GM12801 (cell line): Measurements from ENCODE around the gene HES6.

ENCODE experiments used
- TF ChIP-seq, protein P1 (sequence below): IDR thresholded peaks from one replicate; pipeline ENCODE4 v1.5.1; 2011; ENCODE audit warnings: control low read depth; ENCODE audit not compliant: insufficient read length; ENCODE audit errors: extremely low read depth

Gene HES6, protein sequence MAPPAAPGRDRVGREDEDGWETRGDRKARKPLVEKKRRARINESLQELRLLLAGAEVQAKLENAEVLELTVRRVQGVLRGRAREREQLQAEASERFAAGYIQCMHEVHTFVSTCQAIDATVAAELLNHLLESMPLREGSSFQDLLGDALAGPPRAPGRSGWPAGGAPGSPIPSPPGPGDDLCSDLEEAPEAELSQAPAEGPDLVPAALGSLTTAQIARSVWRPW

DNA sequence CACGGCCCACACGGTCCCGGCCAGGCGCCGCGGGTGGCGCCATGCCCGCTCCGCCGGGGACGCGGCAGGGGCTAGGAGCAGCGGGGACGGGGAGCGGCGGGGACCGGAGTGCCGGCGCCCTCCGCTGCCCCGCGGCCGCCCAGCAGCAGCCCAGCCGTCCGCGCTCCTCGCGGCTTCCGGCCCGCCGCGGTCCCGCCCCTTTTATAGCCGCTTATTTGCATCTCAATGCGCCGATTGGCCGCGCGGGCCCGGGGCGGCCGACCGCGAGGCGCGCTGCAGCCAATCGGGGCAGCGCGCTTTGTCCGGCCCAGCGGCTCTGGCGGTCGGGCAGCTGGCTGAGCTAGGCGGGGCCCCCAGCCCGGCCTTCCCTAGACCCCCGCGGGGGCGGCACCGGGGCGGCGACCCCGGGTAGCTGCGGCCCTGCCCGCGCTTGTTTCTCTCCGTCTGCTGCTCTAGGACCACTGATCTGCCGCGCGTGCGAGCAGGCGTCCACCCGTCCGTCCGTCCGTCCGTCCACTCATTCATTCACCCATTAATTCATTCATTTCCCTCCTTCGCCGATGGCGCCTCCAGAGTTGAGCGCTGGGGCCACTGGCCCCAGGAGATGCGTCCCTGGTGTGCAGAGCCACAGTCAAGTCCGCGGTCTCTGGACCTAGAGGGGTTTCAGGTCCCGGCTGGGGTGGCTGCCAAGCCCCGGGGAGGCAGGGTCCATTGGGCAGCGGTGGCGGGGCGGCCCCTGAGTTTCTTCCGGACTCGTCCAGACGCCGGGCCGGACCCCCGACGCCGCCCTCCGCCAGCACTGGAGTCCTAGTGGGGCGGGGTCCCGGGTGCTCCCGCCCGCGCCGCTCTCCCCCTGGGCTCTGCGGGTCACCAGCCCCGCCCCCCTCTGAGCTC is at the start of gene HES6:
Gene HES6, minus strand, starts transcription at position 176 of the 894 bp plus-strand sequence. Its CDS starts 133 bp downstream, at position 43.
- TF ChIP-seq, protein P1, sequence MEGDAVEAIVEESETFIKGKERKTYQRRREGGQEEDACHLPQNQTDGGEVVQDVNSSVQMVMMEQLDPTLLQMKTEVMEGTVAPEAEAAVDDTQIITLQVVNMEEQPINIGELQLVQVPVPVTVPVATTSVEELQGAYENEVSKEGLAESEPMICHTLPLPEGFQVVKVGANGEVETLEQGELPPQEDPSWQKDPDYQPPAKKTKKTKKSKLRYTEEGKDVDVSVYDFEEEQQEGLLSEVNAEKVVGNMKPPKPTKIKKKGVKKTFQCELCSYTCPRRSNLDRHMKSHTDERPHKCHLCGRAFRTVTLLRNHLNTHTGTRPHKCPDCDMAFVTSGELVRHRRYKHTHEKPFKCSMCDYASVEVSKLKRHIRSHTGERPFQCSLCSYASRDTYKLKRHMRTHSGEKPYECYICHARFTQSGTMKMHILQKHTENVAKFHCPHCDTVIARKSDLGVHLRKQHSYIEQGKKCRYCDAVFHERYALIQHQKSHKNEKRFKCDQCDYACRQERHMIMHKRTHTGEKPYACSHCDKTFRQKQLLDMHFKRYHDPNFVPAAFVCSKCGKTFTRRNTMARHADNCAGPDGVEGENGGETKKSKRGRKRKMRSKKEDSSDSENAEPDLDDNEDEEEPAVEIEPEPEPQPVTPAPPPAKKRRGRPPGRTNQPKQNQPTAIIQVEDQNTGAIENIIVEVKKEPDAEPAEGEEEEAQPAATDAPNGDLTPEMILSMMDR: no peak

DNA sequence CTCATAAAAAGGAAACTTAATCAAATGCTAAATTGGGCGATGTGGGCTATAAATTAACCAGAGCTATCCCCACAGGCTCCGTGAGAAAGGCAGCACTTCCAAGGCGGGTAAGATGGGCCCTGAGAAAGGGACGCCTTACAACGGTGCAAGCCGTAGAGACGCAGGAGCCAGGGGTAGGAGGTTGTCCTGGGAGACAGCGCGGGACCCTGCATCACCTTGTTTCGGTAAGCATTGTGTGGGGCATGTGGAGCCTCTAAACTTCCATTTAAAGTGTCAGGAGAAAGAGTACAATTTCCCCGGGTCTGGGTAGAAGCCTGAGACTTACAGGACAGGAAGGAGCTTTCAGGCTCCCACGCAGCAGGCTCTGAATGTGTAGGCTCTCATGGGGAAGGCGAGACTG is 49.7 kb upstream of the HES6 start:
- TF ChIP-seq, protein P1: no peak

DNA sequence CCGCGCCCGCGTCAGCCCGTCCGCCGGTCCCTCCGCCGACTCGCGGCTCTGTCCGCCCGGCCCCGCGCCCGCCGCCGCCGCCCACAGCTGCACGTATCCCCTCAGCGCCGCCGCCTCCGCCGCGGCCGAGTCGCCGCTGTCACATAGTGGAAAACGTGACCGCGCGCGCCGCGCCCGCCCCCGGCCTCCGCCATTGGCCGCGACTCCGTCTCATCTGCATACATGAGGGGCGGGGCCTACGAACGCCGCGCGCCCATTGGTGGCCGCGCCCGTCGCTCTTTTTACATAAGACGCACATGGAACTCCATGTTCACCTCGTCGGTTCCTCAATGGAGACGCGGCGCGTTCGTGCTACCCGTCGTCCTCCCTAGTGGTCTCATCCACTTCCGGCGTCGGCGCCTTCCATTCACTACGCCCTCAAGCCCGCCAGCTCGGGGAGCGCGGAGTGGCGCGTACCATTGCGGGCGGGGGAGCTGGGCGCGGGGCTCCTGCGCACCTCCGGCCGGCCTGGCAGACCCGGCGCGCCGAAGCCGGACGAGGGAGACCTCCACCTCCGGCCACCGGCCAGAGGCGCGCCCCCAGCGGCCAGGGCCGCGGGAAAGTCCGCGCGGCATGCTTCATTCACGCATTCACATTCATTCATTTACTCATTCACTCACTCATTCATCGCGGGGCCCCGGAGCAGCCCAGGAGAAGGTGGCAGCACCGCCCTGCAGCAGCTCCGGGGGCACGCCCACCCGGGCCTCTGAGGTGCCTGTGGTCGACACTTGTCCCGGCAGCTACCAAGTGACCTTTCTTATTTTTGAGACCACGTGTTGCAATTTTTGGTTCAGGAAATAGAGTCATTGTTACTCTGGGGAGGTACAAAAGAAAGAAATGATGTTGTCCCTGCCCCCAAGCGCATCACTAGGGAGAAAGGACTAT is 49.1 kb upstream of the HES6 start:
- TF ChIP-seq, protein P1: no peak

DNA sequence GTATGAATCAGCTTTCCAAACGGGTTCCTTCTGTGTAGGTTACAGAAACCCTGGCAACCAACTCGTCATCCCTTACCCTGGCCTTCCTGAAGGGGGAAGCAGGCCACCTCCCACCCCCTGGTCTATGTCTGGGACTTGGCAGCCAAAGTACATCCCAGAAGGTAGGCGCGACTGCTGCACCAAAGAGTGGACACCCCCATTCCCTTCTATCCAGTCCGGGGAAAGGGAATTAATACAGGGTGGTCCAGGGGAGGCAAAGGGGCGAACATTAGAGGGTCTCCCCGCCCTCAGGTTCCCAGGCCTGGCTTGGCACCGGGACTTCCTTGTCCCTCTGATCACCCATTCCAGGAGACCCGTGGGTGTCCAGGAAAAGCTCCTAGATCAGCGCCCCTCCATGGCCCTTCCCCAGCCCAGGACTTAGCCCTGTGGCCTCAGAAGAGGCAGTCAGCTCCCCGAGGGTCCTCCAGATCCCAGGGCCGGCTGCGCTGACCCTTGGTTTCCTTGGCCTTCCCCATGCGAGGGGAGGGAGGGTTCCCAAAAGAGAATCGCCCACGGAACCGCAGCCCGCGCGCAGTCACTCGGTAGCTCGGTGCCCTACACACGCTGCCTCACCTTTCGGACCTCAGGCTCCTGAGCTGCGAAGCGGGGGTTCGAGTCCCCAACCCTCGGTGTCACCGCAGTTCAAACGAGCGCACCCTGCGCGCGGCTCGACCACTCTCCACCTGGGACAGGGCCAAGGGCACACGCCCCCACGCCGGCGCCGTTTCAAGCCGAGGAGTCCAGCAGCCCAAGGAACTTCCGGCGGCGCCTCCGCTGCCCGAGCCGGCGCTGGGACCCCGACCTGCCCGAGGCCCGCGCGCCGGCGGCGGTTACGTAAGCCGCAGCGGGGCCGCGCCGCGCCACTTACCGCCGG is 48.2 kb upstream of the HES6 start, which contains the start of gene PER2:
Gene PER2, minus strand, starts transcription at position 874 of the 913 bp plus-strand sequence. CDS start 10,674 bp downstream, outside the sequence.
- TF ChIP-seq, protein P1: no peak

DNA sequence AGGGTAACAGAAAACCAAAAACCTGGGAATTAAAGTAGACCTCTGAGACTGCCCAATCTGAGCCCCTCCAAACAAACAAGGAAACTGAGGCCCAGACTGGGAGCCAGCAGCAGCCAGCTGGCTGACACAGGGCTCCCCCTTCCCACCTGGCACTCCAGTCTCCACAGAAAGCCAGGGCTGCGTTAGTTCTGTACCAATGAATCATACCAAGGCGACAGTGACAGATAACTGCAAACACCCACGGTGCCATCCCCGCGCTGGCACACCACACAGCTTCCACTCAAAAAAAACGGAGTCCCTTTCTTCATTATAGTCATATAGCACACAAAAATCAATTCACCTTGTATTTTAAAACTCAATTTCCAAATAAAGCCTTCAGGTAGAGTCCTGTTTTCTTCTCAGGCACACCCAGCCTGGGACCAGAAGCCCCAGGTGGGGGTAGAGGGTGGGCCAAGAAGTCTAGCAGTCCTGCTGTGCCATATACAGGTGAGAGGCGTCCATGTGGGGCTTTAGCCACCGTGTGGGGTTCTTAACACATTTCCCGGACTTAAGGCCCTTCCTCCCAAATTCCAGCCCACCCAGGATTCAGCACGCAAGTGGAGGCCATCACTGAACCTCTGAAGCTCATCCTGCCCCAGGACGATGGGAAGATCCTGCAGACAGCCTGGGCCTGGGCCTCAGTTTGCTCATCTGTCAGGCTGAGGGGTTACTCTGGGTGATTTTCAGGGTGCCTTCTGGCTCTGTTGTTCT is 47.3 kb upstream of the HES6 start:
- TF ChIP-seq, protein P1: no peak

DNA sequence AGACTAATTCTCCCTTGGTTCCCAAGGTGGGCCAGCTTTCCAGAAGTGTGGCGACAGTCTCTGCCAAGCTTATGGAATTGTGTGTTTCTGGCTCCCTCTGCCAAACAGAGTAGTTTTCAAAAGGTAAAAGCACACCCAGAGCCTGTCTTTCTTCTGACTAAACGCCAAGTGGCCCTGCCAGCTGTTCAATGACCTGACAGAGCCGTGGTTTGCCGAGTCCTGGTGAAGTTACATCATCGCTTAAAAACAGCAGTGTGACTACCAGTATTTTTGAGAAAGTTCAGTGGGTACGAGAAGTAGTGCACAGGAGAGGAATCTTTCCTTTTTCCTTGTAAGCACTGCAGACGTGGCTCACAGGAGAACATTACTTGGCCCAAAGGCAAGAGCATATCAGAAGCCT is 46.7 kb upstream of the HES6 start:
- TF ChIP-seq, protein P1: no peak
